Loucy (cell line): Measurements from ENCODE around the gene ZNF774.

Experiments
- H2AFZ ChIP-seq: fragments of 200-600 bp; sonication (generic); 2 replicates; pipeline ENCODE4 v1.6.0; 2016; ENCODE audit warnings: antibody characterized with exemption, mild to moderate bottlenecking, low read length, moderate library complexity
- H3F3A ChIP-seq: fragments of 200-600 bp; 2 replicates; pipeline ENCODE4 v1.6.0; 2016; ENCODE audit warnings: antibody characterized with exemption, low read depth, mild to moderate bottlenecking
- H3K27me3 ChIP-seq: fragments of 200-600 bp; sonication (generic); 2 replicates; pipeline ENCODE4 v1.6.1; 2014; ENCODE audit warnings: low read length, mild to moderate bottlenecking; ENCODE audit not compliant: insufficient read depth, poor library complexity, severe bottlenecking
- H3K36me3 ChIP-seq: fragments of 200-600 bp; sonication (generic); 2 replicates; pipeline ENCODE4 v1.6.1; 2016; ENCODE audit warnings: low read length; ENCODE audit not compliant: insufficient read depth
- H3K4me1 ChIP-seq: fragments of 200-600 bp; sonication (generic); 2 replicates; pipeline ENCODE4 v1.5.1; 2014; ENCODE audit warnings: low read length, mild to moderate bottlenecking; ENCODE audit not compliant: insufficient read depth, poor library complexity, severe bottlenecking
- H3K4me2 ChIP-seq: fragments of 200-600 bp; sonication (generic); 2 replicates; pipeline ENCODE4 v1.6.0; 2014; ENCODE audit warnings: antibody characterized with exemption, low read length, low read depth, mild to moderate bottlenecking; ENCODE audit not compliant: poor library complexity, severe bottlenecking
- H3K4me3 ChIP-seq: fragments of 200-600 bp; sonication (generic); 2 replicates; pipeline ENCODE4 v1.5.1; 2014; ENCODE audit warnings: low read length, mild to moderate bottlenecking, mixed read lengths; ENCODE audit not compliant: poor library complexity, severe bottlenecking
- H3K79me2 ChIP-seq: fragments of 200-600 bp; sonication (generic); 2 replicates; pipeline ENCODE4 v1.6.1; 2014; ENCODE audit warnings: low read length; ENCODE audit not compliant: insufficient read depth
- H3K9ac ChIP-seq: fragments of 200-600 bp; sonication (generic); 2 replicates; pipeline ENCODE4 v1.6.0; 2014; ENCODE audit warnings: mild to moderate bottlenecking, low read depth, low read length, moderate library complexity; ENCODE audit not compliant: poor library complexity, severe bottlenecking
- H3K9me2 ChIP-seq: fragments of 200-600 bp; sonication (generic); replicated peaks from 2 replicates; pipeline ENCODE4 v1.6.1; 2016; ENCODE audit warnings: low read depth, low read length, mixed read lengths
- H3K9me3 ChIP-seq: fragments of 200-600 bp; sonication (generic); 2 replicates; pipeline ENCODE4 v1.6.1; 2014; ENCODE audit warnings: mild to moderate bottlenecking, antibody characterized with exemption, low read length, low read depth; ENCODE audit not compliant: insufficient read depth
- H4K20me1 ChIP-seq: fragments of 200-600 bp; sonication (generic); 2 replicates; pipeline ENCODE4 v1.6.0; 2014; ENCODE audit warnings: antibody characterized with exemption, low read length, mild to moderate bottlenecking; ENCODE audit not compliant: insufficient read depth, poor library complexity, severe bottlenecking
- EZH2phosphoT487 ChIP-seq: fragments of 200-600 bp; IDR thresholded peaks from 2 replicates; pipeline ENCODE4 v1.6.1; 2018; ENCODE audit warnings: antibody characterized with exemption, mild to moderate bottlenecking, moderate library complexity, borderline replicate concordance
- TF ChIP-seq, protein P1 (sequence below): fragments of 200-600 bp; sonication (generic); conservative IDR thresholded peaks from 2 replicates; pipeline ENCODE4 v1.5.1; 2014; ENCODE audit warnings: mild to moderate bottlenecking, antibody characterized with exemption, low read length

Gene ZNF774

DNA sequence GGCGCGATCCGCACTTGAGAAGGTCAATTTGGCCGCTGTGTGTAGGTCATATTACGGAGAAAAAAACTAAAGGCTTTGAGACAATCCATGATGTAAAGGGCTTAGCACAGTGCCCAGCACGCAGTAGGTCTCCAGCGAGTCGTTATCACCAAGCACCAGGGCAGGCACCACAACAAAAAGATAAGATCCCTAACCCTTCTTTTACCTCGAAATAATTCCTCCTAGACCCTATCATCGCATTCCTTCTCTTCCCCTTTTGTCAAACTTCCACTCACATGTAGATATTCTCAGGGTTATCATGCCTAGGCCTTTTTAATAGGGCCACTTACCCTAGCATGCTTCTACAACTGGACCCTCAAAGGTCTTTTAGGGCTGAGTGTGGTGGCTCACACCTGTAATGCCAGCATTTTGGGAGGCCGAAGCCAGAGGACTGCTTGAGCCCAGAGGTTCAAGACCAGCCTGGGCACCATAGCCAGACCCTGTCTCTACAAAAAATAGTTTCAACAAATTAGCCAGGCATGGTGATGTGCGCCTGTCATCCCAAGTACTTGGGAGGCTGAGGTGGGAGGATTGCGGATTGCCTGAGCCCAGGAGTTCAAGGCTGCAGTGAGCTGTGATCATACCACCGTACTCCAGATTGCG is 13.5 kb downstream of the ZNF774 start:
- no peaks in the 10 kb centered on the region for H3K9me2 ChIP-seq
- no peak overlapping the region for H3K9ac ChIP-seq
- H2AFZ ChIP-seq, result no peak overlapping the region
- no peak overlapping the region for H3K4me3 ChIP-seq
- TF ChIP-seq, protein P1, sequence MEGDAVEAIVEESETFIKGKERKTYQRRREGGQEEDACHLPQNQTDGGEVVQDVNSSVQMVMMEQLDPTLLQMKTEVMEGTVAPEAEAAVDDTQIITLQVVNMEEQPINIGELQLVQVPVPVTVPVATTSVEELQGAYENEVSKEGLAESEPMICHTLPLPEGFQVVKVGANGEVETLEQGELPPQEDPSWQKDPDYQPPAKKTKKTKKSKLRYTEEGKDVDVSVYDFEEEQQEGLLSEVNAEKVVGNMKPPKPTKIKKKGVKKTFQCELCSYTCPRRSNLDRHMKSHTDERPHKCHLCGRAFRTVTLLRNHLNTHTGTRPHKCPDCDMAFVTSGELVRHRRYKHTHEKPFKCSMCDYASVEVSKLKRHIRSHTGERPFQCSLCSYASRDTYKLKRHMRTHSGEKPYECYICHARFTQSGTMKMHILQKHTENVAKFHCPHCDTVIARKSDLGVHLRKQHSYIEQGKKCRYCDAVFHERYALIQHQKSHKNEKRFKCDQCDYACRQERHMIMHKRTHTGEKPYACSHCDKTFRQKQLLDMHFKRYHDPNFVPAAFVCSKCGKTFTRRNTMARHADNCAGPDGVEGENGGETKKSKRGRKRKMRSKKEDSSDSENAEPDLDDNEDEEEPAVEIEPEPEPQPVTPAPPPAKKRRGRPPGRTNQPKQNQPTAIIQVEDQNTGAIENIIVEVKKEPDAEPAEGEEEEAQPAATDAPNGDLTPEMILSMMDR, result no peak
- H3K9me3 ChIP-seq, result no peaks in the 10 kb centered on the region
- H4K20me1 ChIP-seq, result no peaks in the 10 kb centered on the region
- H3K36me3 ChIP-seq, result no peaks in the 10 kb centered on the region
- peaks cover 19% of the 10 kb centered on the region for H3K4me1 ChIP-seq
- H3F3A ChIP-seq, result no peaks in the 10 kb centered on the region
- no peaks in the 10 kb centered on the region for H3K79me2 ChIP-seq
- no peaks in the 10 kb centered on the region for H3K27me3 ChIP-seq
- no peak overlapping the region for H3K4me2 ChIP-seq

DNA sequence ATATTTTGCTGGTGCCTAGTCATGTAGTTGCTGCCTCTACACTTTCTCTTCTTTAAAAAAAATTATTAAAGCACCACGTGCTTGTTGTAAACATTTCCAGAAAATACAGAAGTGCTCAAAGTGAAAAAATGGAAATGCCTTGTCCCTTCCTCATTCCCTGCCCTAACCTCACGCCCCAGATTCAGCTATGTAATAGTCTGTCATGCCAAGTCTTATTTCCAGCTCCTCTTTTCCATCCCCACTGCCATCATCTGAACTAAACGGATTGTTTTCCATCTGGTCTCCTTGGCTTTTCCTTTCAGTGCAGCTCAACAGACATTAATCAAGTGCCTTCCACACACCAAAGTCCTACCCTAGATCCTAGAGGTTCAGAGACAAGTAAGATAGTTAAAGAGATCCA is 15.5 kb downstream of the ZNF774 start:
- Histone ChIP-seq H2AFZ (no peak overlapping the region), H3K4me1 (peaks cover 14% of the 10 kb centered on the region), H3K36me3 (no peaks in the 10 kb centered on the region), H3K9me3 (no peaks in the 10 kb centered on the region), H3K9ac (no peak overlapping the region), H3K4me2 (no peak overlapping the region), H3K9me2 (no peaks in the 10 kb centered on the region), H4K20me1 (no peaks in the 10 kb centered on the region), H3K27me3 (no peaks in the 10 kb centered on the region), H3F3A (no peaks in the 10 kb centered on the region), H3K79me2 (no peaks in the 10 kb centered on the region), H3K4me3 (no peak overlapping the region)
- TF ChIP-seq, protein P1, result no peak
- no peak for TF ChIP-seq EZH2phosphoT487

DNA sequence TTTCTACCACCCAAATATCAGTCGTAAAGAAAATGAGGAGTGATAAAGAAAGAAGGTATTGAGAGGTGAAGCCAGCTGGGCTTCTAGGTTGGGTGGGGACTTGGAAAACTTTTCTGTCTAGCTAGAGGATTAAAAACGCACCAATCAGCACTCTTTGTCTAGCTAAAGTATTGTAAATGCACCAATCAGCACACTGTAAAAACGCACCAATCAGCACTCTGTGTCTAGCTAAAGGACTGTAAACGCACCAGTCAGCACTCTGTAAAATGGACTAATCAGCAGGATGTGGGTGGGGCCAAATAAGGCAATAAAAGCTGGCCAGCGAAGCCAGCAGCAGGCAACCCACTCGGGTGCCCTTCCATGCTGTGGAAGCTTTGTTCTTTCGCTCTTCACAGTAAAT is 23.0 kb downstream of the ZNF774 start:
- Histone ChIP-seq H2AFZ (no peak overlapping the region), H4K20me1 (no peaks in the 10 kb centered on the region), H3K4me1 (peaks cover 29% of the 10 kb centered on the region), H3K9ac (no peak overlapping the region), H3K9me2 (no peaks in the 10 kb centered on the region), H3K9me3 (peaks cover 10% of the 10 kb centered on the region), H3K36me3 (no peaks in the 10 kb centered on the region), H3K4me2 (no peak overlapping the region), H3F3A (no peaks in the 10 kb centered on the region), H3K4me3 (no peak overlapping the region), H3K79me2 (no peaks in the 10 kb centered on the region), H3K27me3 (no peaks in the 10 kb centered on the region)
- TF ChIP-seq, protein P1, result no peak
- TF ChIP-seq EZH2phosphoT487, result no peak
